Measurements from ENCODE around the gene LCNL1.

GRCh38 chr9:136981588-136982231 lies 1.1 kb upstream of the LCNL1 start:
- TF ChIP-seq CTCF (IDR thresholded peaks at IDR 0.05), result no peak
- TF ChIP-seq REST (IDR thresholded peaks at IDR 0.05; ENCODE audit: insufficient read depth in 1 of 2, low read depth in 2 of 2, low read length in 1 of 2), result no peak
- no peak for TF ChIP-seq POLR2AphosphoS5 (IDR thresholded peaks at IDR 0.05; ENCODE audit: low read depth, low read length)
- TF ChIP-seq TCF7L2 (IDR thresholded peaks at IDR 0.05; ENCODE audit: low read depth, low read length), result no peak

All from Panc1 (cell line).